Stomach (tissue), 4 donors: Measurements from ENCODE around the gene MRC2.

Source experiments
- CTCF ChIP-seq, 7 experiments: fragments of 450-650 bp in 4 of 7; fragments of 200-600 bp in 3 of 7; sonication (generic) in 3 of 7; IDR thresholded peaks; one replicate each; pipeline ENCODE4 v1.5.1; 2016 to 2019; ENCODE audit warnings: antibody characterized with exemption in 7 of 7, control low read depth in 2 of 7, mild to moderate bottlenecking in 1 of 7
- POLR2AphosphoS5 ChIP-seq, 3 donors: sonication (generic); formaldehyde crosslinking; IDR thresholded peaks; one replicate each; pipeline ENCODE4 v1.6.1; 2016; ENCODE audit warnings: antibody characterized with exemption in 3 of 3

- TF ChIP-seq CTCF (IDR thresholded peaks at IDR 0.05) (no peak), POLR2AphosphoS5 (IDR thresholded peaks at IDR 0.05) (no peak)
Measured at GRCh38 chr17:62681939-62682381, 54.5 kb downstream of the MRC2 start.
